GM19328 (cell line): ENCODE results near the gene SMG6.
"Not testable (repeated sequence)": the region's sequence is repeated elsewhere in the genome, so short reads cannot be mapped to it uniquely, and the experiment has no call there.

Experiments used
- ATAC-seq: cut with Tn5 transposase; IDR thresholded peaks from one replicate; pipeline ENCODE4 v1.9.1; 2021; ENCODE audit warnings: mild to moderate bottlenecking, moderate library complexity; ENCODE audit not compliant: unreplicated experiment

Gene SMG6

GRCh38 chr17:2155573-2155972, 148.0 kb downstream of the SMG6 start:
- no peak for ATAC-seq

DNA sequence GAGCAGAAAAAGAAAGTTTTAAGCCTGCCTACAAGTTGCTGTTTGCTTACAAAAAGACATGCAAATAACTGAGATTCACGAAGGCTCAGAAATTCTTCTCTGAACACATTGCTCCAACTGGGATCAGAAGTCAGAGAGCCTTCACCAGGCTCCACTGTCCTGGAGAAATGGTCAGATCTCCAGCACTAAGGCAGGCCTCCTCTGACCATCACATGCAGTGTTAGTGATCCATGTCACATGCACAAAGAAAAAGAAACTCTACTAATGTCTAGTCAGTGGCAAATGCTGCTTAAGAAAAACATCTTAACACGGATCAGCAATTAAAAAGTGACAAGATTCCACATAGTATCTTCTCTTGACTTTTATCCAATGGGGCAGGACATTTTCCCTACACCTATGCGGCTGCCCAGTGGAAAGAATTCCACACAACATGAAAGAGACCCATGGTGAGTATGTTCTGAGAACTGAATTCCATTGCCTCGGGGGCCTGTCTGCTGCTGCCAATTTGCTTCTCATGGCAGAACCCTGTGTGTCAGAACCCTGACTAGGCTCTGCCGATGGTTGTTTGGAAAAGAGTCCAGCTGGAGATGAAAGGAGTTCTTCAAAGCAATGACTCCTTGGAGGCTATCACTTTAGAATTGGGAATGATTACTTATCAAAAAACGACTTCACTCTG, 152.1 kb downstream of the SMG6 start:
- no peak for ATAC-seq

GRCh38 chr17:2150806-2151205, 152.8 kb downstream of the SMG6 start:
- no peak for ATAC-seq

- no peak for ATAC-seq
These were observed 153.7 kb downstream of the SMG6 start for GRCh38 chr17:2149934-2150333.

GRCh38 chr17:2146132-2146871, 157.3 kb downstream of the SMG6 start:
- no peak for ATAC-seq

DNA sequence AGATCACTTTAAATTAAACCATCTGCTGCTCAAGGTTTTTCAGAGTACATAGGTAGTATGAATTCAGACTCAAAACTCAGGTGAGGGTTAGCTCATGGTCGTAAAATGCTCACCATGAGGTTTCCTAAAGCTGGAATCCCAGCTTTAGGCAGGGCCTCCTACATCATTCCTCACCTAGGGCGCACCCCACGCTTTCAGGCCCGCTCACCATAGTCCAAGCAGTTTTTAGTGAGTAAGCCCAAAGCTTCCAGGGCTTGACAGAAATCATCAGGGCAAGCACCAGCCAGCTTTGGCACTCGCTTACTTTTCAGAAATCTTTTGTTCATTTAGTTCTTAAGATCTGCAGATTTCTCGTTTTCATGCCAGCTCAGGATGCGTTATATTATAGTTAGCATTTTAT, 158.9 kb downstream of the SMG6 start:
- no peak for ATAC-seq

DNA sequence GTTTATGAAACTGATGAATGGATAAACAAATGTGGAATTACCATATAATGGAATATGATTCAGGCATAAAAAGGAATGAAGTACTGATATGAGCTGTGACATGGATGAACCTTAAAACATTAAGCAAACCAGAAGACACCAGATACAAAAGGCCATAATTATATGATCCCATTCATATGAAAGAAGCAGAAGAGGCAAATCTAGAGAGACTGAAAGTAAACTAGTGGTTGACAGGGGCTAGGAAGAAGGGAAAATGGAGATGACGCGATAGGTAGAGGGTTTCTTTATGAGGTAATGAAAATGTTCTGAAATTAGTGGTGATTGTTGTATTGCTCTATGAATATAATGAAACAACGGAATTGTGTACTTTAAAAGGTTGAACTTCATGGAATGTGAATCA, 160.3 kb downstream of the SMG6 start:
- ATAC-seq, result no peak

DNA sequence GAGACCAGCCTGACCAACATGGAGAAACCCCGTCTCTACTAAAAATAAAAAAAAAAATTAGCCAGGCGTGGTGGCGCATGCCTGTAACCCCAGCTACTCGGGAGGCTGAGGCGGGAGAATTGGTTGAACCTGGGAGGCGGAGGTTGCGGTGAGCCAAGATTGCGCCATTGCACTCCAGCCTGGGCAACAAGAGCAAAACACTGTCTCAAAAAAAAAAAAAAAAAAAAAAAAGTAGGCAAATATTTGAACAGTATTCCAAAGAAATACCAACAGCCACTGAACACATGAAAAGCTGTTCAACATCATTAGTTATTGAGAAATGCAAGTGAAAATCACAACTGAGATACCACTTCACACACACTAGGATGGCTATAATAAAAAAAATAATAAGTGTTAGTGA, 160.9 kb downstream of the SMG6 start:
- not testable (repeated sequence) for ATAC-seq

GRCh38 chr17:2140683-2141082, 162.9 kb downstream of the SMG6 start:
- ATAC-seq, result no peak

- no peak for ATAC-seq
These were observed 164.8 kb downstream of the SMG6 start for GRCh38 chr17:2138761-2139160.

DNA sequence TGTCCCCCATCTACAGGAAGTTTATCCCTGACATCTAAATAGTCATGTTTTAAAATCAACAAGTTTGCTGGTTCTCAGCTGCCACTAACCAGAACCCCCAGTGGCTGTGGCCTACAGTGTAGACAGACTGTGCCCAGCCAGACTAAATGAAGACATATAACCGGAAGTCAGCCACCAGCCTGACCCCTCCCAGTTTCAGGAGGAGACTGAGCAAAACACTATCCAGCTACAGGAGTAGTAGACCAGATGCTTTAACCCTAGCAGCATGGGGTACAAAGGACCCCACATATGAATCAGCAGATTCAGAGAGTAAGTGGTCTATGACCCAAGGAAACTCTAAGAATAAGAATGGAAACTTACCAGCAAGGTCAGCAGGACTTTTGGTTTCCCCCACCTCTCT, 165.3 kb downstream of the SMG6 start:
- ATAC-seq, result no peak

DNA sequence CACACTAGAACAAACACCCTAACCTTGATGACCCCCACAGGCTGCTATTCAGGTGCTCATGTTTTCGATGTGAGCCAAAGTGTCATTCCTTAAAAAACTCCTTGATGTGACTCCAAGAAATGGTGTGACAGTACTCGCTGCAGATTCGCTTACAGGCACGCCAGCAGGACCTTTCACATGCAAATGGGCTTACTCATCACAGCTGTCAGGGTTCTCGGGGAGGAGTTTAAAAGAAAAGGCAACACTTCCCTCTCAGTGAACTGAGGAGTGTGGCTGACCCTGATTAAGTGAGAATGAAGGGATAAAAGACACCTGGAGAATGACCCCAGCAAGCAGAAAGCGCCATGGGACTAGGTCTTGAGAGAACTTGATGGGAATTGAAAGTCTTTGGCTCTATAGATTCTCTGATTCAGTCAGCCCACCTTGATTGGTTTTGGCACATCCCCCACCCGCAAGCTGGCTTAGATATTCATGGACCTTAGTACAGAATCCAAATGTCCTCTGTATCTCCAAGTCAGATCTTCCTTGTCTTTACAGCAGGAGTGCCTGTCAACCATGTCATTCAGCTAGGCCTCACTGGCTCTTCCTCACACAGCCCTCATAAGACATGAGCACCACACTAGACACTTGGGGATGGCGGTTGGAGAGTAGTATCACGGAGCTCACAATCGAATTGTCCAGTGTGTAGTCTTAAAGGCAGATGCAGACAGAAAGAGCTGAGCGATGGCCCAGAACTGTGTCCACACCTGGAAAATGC, 166.1 kb downstream of the SMG6 start:
- no peak for ATAC-seq

- ATAC-seq, result no peak
These were observed 167.3 kb downstream of the SMG6 start for GRCh38 chr17:2136241-2136640.

DNA sequence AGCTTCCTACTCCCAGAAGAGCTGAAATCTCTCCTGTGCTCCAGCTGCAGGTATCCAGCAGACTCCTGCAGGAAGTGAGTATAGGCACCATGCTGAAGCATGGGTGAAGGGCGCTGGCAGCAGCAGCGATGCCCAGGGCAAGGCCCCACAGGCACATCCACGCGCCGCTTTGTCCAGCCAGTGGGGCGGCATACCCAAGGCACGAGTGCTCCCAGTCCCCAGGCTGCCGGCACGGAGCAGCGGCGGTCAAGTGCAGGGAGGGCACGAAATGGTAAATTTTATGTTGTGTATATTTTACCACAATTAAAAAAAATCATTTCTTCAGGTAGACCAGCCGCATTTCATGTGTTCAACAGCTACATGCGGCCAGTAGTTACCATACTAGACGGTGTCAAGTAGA, 175.6 kb downstream of the SMG6 start:
- ATAC-seq, result no peak

DNA sequence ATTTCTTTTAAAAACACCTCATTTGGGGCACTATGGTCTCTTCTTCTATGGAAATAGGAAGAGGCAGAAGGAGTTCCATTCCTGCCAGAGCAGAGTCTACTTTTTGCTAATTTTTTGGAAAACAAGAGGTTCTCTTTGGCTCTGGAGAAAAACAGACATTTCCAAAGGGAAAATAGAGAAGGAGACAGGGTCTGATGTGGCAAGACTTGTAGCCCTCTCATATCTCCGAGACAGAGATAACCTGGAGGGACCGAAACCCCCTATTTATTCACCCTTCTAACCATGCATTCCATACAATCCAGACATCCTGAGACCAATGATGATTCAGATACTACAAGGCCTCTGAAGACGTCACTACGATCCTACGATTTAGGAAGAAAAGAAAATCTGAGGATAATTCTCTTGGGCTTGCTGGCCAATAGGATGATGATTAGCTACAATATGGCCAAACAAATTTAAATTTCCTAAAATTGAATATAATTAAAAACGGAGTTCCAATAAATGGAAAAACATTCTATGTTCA, 178.5 kb downstream of the SMG6 start:
- no peak for ATAC-seq

DNA sequence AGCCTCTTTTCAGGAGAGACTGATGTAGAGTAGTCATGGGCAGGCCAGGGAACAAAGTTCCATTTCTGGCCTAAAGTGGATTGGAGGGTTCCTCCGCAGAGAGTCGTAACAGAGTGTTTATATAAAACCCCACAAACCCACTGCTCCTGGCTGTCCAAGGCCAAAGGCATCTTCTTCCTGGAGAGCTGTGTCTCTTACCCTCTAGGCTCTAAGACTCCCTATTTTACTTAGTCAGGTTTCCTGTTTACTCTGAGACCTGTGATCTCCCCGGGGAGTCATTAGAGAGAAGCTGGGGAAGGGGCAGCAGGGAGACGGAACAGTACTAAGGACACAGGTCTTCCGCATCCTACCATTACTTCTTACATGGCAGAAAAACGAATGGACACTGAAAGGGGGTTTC, 179.2 kb downstream of the SMG6 start:
- no peak for ATAC-seq

DNA sequence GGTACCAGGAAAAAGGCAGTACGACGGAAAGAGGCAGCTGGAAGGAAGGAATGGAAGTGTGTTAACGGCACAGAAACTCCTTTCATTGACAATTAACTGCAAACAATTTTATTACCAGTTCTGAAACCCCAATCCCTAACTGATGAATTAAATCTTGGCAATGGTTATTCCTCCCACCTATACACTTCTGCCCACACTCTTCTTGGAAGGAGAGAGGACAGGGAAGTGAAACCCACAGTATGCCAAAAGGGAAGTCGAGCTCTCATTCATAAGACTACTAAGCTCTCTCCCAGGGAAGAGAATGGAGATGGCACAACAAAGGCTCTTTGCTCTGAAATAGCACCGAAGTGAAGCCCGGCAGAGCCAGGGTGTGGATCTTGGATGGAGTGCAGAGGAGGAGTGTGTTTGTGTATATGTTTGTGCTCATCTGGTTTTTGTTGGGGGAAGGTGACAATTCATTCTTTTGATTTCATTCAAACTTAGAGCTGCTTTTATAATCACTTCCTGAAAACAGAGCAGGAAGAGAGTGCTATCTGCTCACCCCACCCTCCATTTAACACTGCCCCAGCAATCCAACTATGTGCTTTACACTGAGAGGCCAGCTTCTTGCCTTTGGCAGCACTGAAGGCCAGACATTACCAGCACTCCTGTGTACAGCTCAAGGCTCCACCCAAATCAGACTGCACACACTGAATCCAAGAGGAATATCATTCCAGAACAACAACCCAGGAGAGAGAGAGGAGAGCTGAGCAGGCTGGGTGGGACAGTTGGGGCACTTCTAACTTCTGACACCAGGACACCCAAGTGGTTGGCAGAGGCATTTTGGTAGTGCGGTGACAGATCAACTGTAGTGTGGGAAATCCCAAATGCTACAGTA, 180.0 kb downstream of the SMG6 start:
- ATAC-seq, result no peak

DNA sequence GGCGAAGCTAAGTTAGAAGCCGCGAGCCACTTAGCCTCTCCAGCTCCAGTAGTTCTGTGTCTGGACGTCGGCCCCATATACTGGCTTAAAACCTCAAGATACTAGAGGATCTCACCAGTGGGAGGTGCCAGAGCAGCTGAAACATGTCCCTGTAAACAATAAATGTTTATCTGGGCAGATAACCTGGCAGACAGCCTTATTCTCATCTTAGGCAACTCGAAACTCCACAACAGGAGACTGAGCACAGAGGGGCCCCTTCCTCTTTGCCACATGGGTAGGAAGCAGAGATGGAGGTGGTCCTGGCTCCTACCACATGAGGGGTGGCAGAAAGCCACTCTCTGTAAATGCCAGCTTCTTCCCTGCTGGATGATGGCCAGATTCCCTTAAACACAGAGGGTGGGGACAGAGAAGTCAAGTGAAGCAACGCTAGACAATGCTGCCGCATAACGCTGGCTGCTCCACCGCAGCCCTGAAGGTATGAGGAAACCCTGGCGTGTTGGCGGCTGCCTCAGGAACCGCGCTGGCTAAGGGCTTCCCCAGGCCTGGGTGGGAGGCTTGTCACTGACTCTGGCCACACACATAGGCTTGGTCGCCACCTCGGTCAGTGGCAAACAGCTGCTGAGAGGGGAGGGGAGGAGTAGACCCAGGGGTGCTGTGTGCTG, 180.8 kb downstream of the SMG6 start:
- no peak for ATAC-seq

GRCh38 chr17:2120586-2121335, 182.8 kb downstream of the SMG6 start:
- ATAC-seq, result no peak

DNA sequence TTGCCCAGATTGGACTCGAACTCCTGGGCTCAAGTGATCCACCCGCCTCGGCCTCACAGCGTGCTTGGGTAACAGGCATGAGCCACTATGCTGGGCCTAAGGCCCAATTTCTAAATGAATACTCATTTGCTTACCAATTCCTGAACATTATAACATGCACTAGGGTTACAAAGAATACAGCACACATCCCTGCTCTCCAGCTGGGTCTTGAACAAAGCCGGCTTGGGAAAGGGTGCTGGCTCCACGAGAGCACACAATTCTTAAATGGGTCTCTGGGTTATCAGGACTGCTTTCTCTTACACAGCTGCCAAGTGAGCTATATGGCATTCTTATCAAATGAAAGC, 190.3 kb downstream of the SMG6 start:
- no peak for ATAC-seq
